ENCODE measurements around the gene CYSLTR2. TPM values are rescaled to one million over a fixed set of nuclear protein-coding genes. Genes with fewer than 3 reads are reported as not detected.

The CYSLTR2 gene
- total and polyA plus RNA-seq, 2 donors (not counting 1 experiment from before 2014, with no cell fraction given), result 0.03 TPM; not detected in 1

GRCh38 chr13:48655291-48655690 lies 1.6 kb downstream of the CYSLTR2 start:
- Histone ChIP-seq H3K36me3 (ENCODE audit: control insufficient read depth, insufficient read depth, low read length) (no peaks in the 10 kb centered on the region), H3K9ac (ENCODE audit: insufficient read depth, low read length) (no peak overlapping the region), H3K27me3 (ENCODE audit: control insufficient read depth, insufficient read depth, low read length) (no peaks in the 10 kb centered on the region), H3K4me1 (ENCODE audit: control insufficient read depth, extremely low read depth, insufficient read depth, low read length) (no peaks in the 10 kb centered on the region), H3K27ac (ENCODE audit: insufficient read depth, low read length) (no peak overlapping the region), H3K4me2 (ENCODE audit: extremely low read depth, insufficient read depth, low read length) (no peak overlapping the region), H3K4me3 (replicated peaks in 1 of 4; ENCODE audit: control extremely low read depth in 1 of 4, insufficient read depth in 1 of 4, low read depth in 3 of 4, low read length in 4 of 4) (no peak overlapping the region), H3K79me2 (ENCODE audit: control insufficient read depth, insufficient read depth, low read length) (no peaks in the 10 kb centered on the region), H3K9me3 (ENCODE audit: control insufficient read depth, insufficient read depth, low read depth, low read length) (no peaks in the 10 kb centered on the region), H2AFZ (ENCODE audit: low read length) (no peak overlapping the region), H4K20me1 (ENCODE audit: control insufficient read depth, extremely low read depth, insufficient read depth, low read length) (no peaks in the 10 kb centered on the region)
- no peak for DNase-seq (ENCODE audit: low read depth in 2 of 2)
- TF ChIP-seq EZH2 (IDR thresholded peaks at IDR 0.05; ENCODE audit: low read length, missing control alignments), result no peak
- no peak for TF ChIP-seq CTCF (conservative IDR thresholded peaks at IDR 0.05 in 1 of 2, IDR thresholded peaks at IDR 0.05 in 1 of 2; ENCODE audit: low read depth in 1 of 2, low read length in 2 of 2)

DNA sequence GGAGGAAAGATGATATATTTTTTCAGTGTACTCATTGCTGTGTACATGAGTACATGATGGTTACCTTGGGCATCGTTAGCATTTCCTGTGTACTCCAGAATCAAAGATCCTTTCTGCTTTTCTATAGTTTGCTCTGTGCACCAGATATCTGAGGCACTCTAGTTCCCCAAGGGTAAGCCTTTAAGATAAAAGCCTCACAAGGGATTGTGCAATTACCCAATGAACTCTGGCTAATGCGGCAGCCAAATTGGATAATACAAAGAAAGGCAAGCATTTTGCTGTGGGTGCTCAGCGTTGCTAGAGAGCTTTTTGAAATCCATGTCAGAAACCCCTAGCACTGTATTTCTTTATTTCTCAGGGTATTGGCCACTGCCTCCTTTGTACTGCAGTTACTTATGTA lies 2.9 kb downstream of the CYSLTR2 start:
- H3K27me3 ChIP-seq (ENCODE audit: control insufficient read depth, insufficient read depth, low read length), result no peaks in the 10 kb centered on the region
- H3K27ac ChIP-seq (ENCODE audit: insufficient read depth, low read length), result no peak overlapping the region
- no peak for DNase-seq (ENCODE audit: low read depth in 2 of 2)
- no peaks in the 10 kb centered on the region for H4K20me1 ChIP-seq (ENCODE audit: control insufficient read depth, extremely low read depth, insufficient read depth, low read length)
- H3K9me3 ChIP-seq (ENCODE audit: control insufficient read depth, insufficient read depth, low read depth, low read length), result no peaks in the 10 kb centered on the region
- H3K79me2 ChIP-seq (ENCODE audit: control insufficient read depth, insufficient read depth, low read length), result no peaks in the 10 kb centered on the region
- TF ChIP-seq EZH2 (IDR thresholded peaks at IDR 0.05; ENCODE audit: low read length, missing control alignments), result no peak
- no peak for TF ChIP-seq CTCF (conservative IDR thresholded peaks at IDR 0.05 in 1 of 2, IDR thresholded peaks at IDR 0.05 in 1 of 2; ENCODE audit: low read depth in 1 of 2, low read length in 2 of 2)
- H3K4me3 ChIP-seq (replicated peaks in 1 of 4; ENCODE audit: control extremely low read depth in 1 of 4, insufficient read depth in 1 of 4, low read depth in 3 of 4, low read length in 4 of 4), result no peak overlapping the region
- no peak overlapping the region for H2AFZ ChIP-seq (ENCODE audit: low read length)
- H3K9ac ChIP-seq (ENCODE audit: insufficient read depth, low read length), result no peak overlapping the region
- no peaks in the 10 kb centered on the region for H3K36me3 ChIP-seq (ENCODE audit: control insufficient read depth, insufficient read depth, low read length)
- H3K4me1 ChIP-seq (ENCODE audit: control insufficient read depth, extremely low read depth, insufficient read depth, low read length), result no peaks in the 10 kb centered on the region
- no peak overlapping the region for H3K4me2 ChIP-seq (ENCODE audit: extremely low read depth, insufficient read depth, low read length)

- no peaks in the 10 kb centered on the region for H3K27me3 ChIP-seq (ENCODE audit: control insufficient read depth, insufficient read depth, low read length)
- H3K79me2 ChIP-seq (ENCODE audit: control insufficient read depth, insufficient read depth, low read length), result no peaks in the 10 kb centered on the region
- H3K4me1 ChIP-seq (ENCODE audit: control insufficient read depth, extremely low read depth, insufficient read depth, low read length), result no peaks in the 10 kb centered on the region
- TF ChIP-seq CTCF (conservative IDR thresholded peaks at IDR 0.05 in 1 of 2, IDR thresholded peaks at IDR 0.05 in 1 of 2; ENCODE audit: low read depth in 1 of 2, low read length in 2 of 2), result no peak
- no peak overlapping the region for H3K9ac ChIP-seq (ENCODE audit: insufficient read depth, low read length)
- H3K9me3 ChIP-seq (ENCODE audit: control insufficient read depth, insufficient read depth, low read depth, low read length), result no peaks in the 10 kb centered on the region
- H3K36me3 ChIP-seq (ENCODE audit: control insufficient read depth, insufficient read depth, low read length), result no peaks in the 10 kb centered on the region
- H3K27ac ChIP-seq (ENCODE audit: insufficient read depth, low read length), result no peak overlapping the region
- no peak overlapping the region for H3K4me2 ChIP-seq (ENCODE audit: extremely low read depth, insufficient read depth, low read length)
- DNase-seq (ENCODE audit: low read depth in 2 of 2), result no peak
- no peak overlapping the region for H3K4me3 ChIP-seq (replicated peaks in 1 of 4; ENCODE audit: control extremely low read depth in 1 of 4, insufficient read depth in 1 of 4, low read depth in 3 of 4, low read length in 4 of 4)
- H4K20me1 ChIP-seq (ENCODE audit: control insufficient read depth, extremely low read depth, insufficient read depth, low read length), result no peaks in the 10 kb centered on the region
- H2AFZ ChIP-seq (ENCODE audit: low read length), result no peak overlapping the region
These were observed 6.8 kb downstream of the CYSLTR2 start for GRCh38 chr13:48660361-48661076.

All from fibroblast of lung (primary cell).